ENCODE results near the gene PTAR1. TPM values are rescaled to one million over a fixed set of nuclear protein-coding genes. Genes with fewer than 3 reads are reported as not detected.

The PTAR1 gene
- total and polyA plus RNA-seq, 10 of the 15 experiments (the other 5 are each of a cell fraction or from before 2014, with no cell fraction given), result 4.9 to 27.6 (median 14.2) TPM

- Histone ChIP-seq H3K9ac (ENCODE audit: control insufficient read depth, insufficient read depth, low read length) (no peak overlapping the region), H3K4me1 (ENCODE audit: control insufficient read depth, insufficient read depth, low read length) (no peaks in the 10 kb centered on the region), H3K27ac (ENCODE audit: control insufficient read depth, insufficient read depth) (no peak overlapping the region), H3K4me3 (no peak overlapping the region), H3K9me3 (replicated peaks; ENCODE audit: control insufficient read depth, insufficient read depth, low read length) (no peaks in the 10 kb centered on the region), H2AFZ (ENCODE audit: control insufficient read depth, low read depth, low read length) (no peak overlapping the region), H3K4me2 (ENCODE audit: control insufficient read depth, insufficient read depth) (no peak overlapping the region), H4K20me1 (ENCODE audit: control insufficient read depth, insufficient read depth) (no peaks in the 10 kb centered on the region), H3K79me2 (ENCODE audit: control insufficient read depth, insufficient read depth, low read length) (no peaks in the 10 kb centered on the region), H3K27me3 (replicated peaks in 1 of 2; ENCODE audit: control insufficient read depth in 2 of 2, insufficient read depth in 2 of 2, low read length in 1 of 2) (peaks cover 0 to 2% of the 10 kb centered on the region in 2 experiments; a peak in 1 of 4 replicates), H3K36me3 (ENCODE audit: control insufficient read depth in 2 of 2, insufficient read depth in 2 of 2, low read length in 1 of 2) (no peaks in the 10 kb centered on the region)
- TF ChIP-seq REST (IDR thresholded peaks at IDR 0.05; ENCODE audit: low read depth, low read length) (peak; percentile 59; the same call in 1 of the 2 replicates), YY1 (IDR thresholded peaks at IDR 0.05; ENCODE audit: low read depth, low read length) (no peak)
- ChIA-PET SMC1A (ENCODE audit: uncharacterized antibody, unreplicated experiment) (no interaction called here), POLR2A (no interaction called here), CTCF (interaction anchor here (0.8 kb wide), 1 partner anchor 24 kb away, joined by 3 read pairs; no protein-coding TSS in a partner anchor), RAD21 (ENCODE audit: unreplicated experiment) (no interaction called here)
- BruUV-seq (replicated peaks), result no TSS peak
- FAIRE-seq (no peak), DNase-seq (ENCODE audit: low read depth, low spot score) (no peak), ATAC-seq (no peak)
- in situ Hi-C loops (cut with MboI) (no loop called here), intact Hi-C loops (cut with micrococcal nuclease; ENCODE audit: unreplicated experiment) (no loop called here)
Observed at GRCh38 chr9:69785757-69786156, 25.9 kb upstream of the PTAR1 start.

- ATAC-seq (no peak), FAIRE-seq (no peak), DNase-seq (ENCODE audit: low read depth, low spot score) (no peak)
- H3K4me1 ChIP-seq (ENCODE audit: control insufficient read depth, insufficient read depth, low read length), result no peaks in the 10 kb centered on the region
- intact Hi-C loops (cut with micrococcal nuclease; ENCODE audit: unreplicated experiment) (loop anchor here (5.0 kb wide), 1 partner anchor 39 kb away; no protein-coding TSS in a partner anchor), in situ Hi-C loops (cut with MboI) (loop anchor here (25.0 kb wide), 2 partner anchors 89 to 489 kb away; partner anchors contain the start of gene SMC5)
- H3K9ac ChIP-seq (ENCODE audit: control insufficient read depth, insufficient read depth, low read length), result no peak overlapping the region
- POLR2A ChIA-PET, result no interaction called here
- SMC1A ChIA-PET (ENCODE audit: uncharacterized antibody, unreplicated experiment), result no interaction called here
- no peaks in the 10 kb centered on the region for H4K20me1 ChIP-seq (ENCODE audit: control insufficient read depth, insufficient read depth)
- CTCF ChIA-PET, result no interaction called here
- no peak overlapping the region for H3K27ac ChIP-seq (ENCODE audit: control insufficient read depth, insufficient read depth)
- no peaks in the 10 kb centered on the region for H3K27me3 ChIP-seq (replicated peaks in 1 of 2; ENCODE audit: control insufficient read depth in 2 of 2, insufficient read depth in 2 of 2, low read length in 1 of 2)
- no peak overlapping the region for H3K4me3 ChIP-seq
- no peaks in the 10 kb centered on the region for H3K36me3 ChIP-seq (ENCODE audit: control insufficient read depth in 2 of 2, insufficient read depth in 2 of 2, low read length in 1 of 2)
- H3K4me2 ChIP-seq (ENCODE audit: control insufficient read depth, insufficient read depth), result no peak overlapping the region
- H3K79me2 ChIP-seq (ENCODE audit: control insufficient read depth, insufficient read depth, low read length), result no peaks in the 10 kb centered on the region
- no TSS peak for BruUV-seq (replicated peaks)
- RAD21 ChIA-PET (ENCODE audit: unreplicated experiment), result no interaction called here
- 0% methylated on average over 1 of the region's 1 CpG for WGBS (ENCODE audit: insufficient coverage, insufficient replicate concordance, low lambda C conversion rate, missing lambda C conversion rate)
- no peaks in the 10 kb centered on the region for H3K9me3 ChIP-seq (replicated peaks; ENCODE audit: control insufficient read depth, insufficient read depth, low read length)
- H2AFZ ChIP-seq (ENCODE audit: control insufficient read depth, low read depth, low read length), result no peak overlapping the region
- TF ChIP-seq GABPA (IDR thresholded peaks at IDR 0.05; ENCODE audit: low read depth) (no peak), SUZ12 (IDR thresholded peaks at IDR 0.05; ENCODE audit: unreplicated experiment) (no peak), TBL1XR1 (IDR thresholded peaks at IDR 0.05; ENCODE audit: low read depth, low read length) (no peak), BMI1 (IDR thresholded peaks at IDR 0.05; ENCODE audit: borderline replicate concordance) (no peak), E2F4 (IDR thresholded peaks at IDR 0.05; ENCODE audit: low read depth, low read length) (no peak), HDAC6 (IDR thresholded peaks at IDR 0.05; ENCODE audit: unreplicated experiment) (no peak), BCLAF1 (IDR thresholded peaks at IDR 0.05) (no peak), PAX8 (IDR thresholded peaks at IDR 0.05) (no peak), YBX1 (IDR thresholded peaks at IDR 0.05) (no peak), POU2F2 (IDR thresholded peaks at IDR 0.05; ENCODE audit: borderline replicate concordance, low read depth, low read length) (no peak)
Observed at GRCh38 chr9:69773258-69773657, 13.4 kb upstream of the PTAR1 start.
